H9 (cell line): ENCODE data around the gene SKIDA1. TPM values are rescaled to one million over a fixed set of nuclear protein-coding genes. Genes with fewer than 3 reads are reported as not detected.
A peak's percentile ranks its signal among the peaks of the same experiment; 100 is the strongest.

Experiments
- DNase-seq: peaks from one replicate; pipeline ENCODE4 v3.0.0-alpha.2; 2017
- H2AFZ ChIP-seq: one replicate; pipeline ENCODE4 v1.6.1; 2013; ENCODE audit warnings: mild to moderate bottlenecking, low read length, control low read depth, moderate library complexity
- H2AK5ac ChIP-seq: 2 replicates; pipeline ENCODE4 v1.6.1; 2013; ENCODE audit warnings: low read length, control low read depth, mixed read lengths; ENCODE audit not compliant: insufficient read length
- H2BK120ac ChIP-seq: one replicate; pipeline ENCODE4 v1.6.1; 2013; ENCODE audit warnings: low read depth, mild to moderate bottlenecking, low read length, control low read depth, inconsistent platforms; ENCODE audit not compliant: poor library complexity, severe bottlenecking
- H2BK12ac ChIP-seq: 2 replicates; pipeline ENCODE4 v1.6.1; 2013; ENCODE audit warnings: low read length, control low read depth, mixed read lengths, low read depth; ENCODE audit not compliant: insufficient read length
- H2BK15ac ChIP-seq: 2 replicates; pipeline ENCODE4 v1.6.1; 2013; ENCODE audit warnings: low read depth, low read length, control low read depth
- H2BK20ac ChIP-seq: one replicate; pipeline ENCODE4 v1.6.1; 2013; ENCODE audit warnings: low read depth, mild to moderate bottlenecking, low read length, control low read depth, inconsistent platforms; ENCODE audit not compliant: poor library complexity, severe bottlenecking
- H2BK5ac ChIP-seq: 2 replicates; pipeline ENCODE4 v1.6.1; 2013; ENCODE audit warnings: low read length, control low read depth, mixed read lengths; ENCODE audit not compliant: insufficient read length
- H3K14ac ChIP-seq: 2 replicates; pipeline ENCODE4 v1.6.1; 2013; ENCODE audit warnings: low read length, control low read depth; ENCODE audit not compliant: insufficient read depth
- H3K18ac ChIP-seq: 2 replicates; pipeline ENCODE4 v1.6.1; 2013; ENCODE audit warnings: low read depth, mild to moderate bottlenecking, mixed read lengths, low read length, control low read depth; ENCODE audit not compliant: insufficient read length
- H3K23ac ChIP-seq: 2 replicates; pipeline ENCODE4 v1.6.1; 2013; ENCODE audit warnings: low read length, control low read depth, mixed read lengths, low read depth; ENCODE audit not compliant: insufficient read length
- H3K23me2 ChIP-seq: 2 replicates; pipeline ENCODE4 v1.6.1; 2013; ENCODE audit warnings: low read depth, mild to moderate bottlenecking, mixed read lengths, low read length, control low read depth; ENCODE audit not compliant: insufficient read length, poor library complexity, severe bottlenecking
- H3K27ac ChIP-seq: 2 replicates; pipeline ENCODE4 v1.5.1; 2013; ENCODE audit warnings: low read length, control low read depth, mixed read lengths, low read depth; ENCODE audit not compliant: insufficient read length
- H3K27me3 ChIP-seq: 2 replicates; pipeline ENCODE4 v1.6.1; 2013; ENCODE audit warnings: low read length, control low read depth, inconsistent platforms; ENCODE audit not compliant: insufficient read depth
- H3K4ac ChIP-seq: 2 replicates; pipeline ENCODE4 v1.6.1; 2013; ENCODE audit warnings: low read depth, mild to moderate bottlenecking, control low read depth, inconsistent platforms, low read length, moderate library complexity
- H3K4me1 ChIP-seq: 2 replicates; pipeline ENCODE4 v1.6.1; 2013; ENCODE audit warnings: low read length, control low read depth, inconsistent platforms; ENCODE audit not compliant: insufficient read depth
- H3K4me2 ChIP-seq: 2 replicates; pipeline ENCODE4 v1.6.1; 2013; ENCODE audit warnings: low read length, control low read depth, mixed read lengths; ENCODE audit not compliant: insufficient read length, insufficient read depth
- H3K56ac ChIP-seq: 2 replicates; pipeline ENCODE4 v1.6.1; 2013; ENCODE audit warnings: low read depth, mild to moderate bottlenecking, mixed read lengths, low read length, control low read depth; ENCODE audit not compliant: insufficient read length
- H3K79me1 ChIP-seq: 2 replicates; pipeline ENCODE4 v1.6.1; 2013; ENCODE audit warnings: low read depth, mild to moderate bottlenecking, moderate library complexity, low read length, control low read depth, inconsistent platforms; ENCODE audit not compliant: insufficient read depth, poor library complexity, severe bottlenecking
- H3K79me2 ChIP-seq: 2 replicates; pipeline ENCODE4 v1.6.1; 2013; ENCODE audit warnings: low read length, control low read depth, inconsistent platforms; ENCODE audit not compliant: insufficient read depth
- H3K9ac ChIP-seq: 2 replicates; pipeline ENCODE4 v1.6.1; 2013; ENCODE audit warnings: low read length, control low read depth, mixed read lengths; ENCODE audit not compliant: insufficient read length; ENCODE audit errors: extremely low read depth
- H3K9me3 ChIP-seq: one replicate; pipeline ENCODE4 v1.6.1; 2013; ENCODE audit warnings: low read depth, low read length, inconsistent platforms; ENCODE audit not compliant: control insufficient read depth
- H3T11ph ChIP-seq: one replicate; pipeline ENCODE4 v1.6.1; 2013; ENCODE audit warnings: mild to moderate bottlenecking, low read length, control low read depth, inconsistent platforms
- H4K20me1 ChIP-seq: one replicate; pipeline ENCODE4 v1.6.1; 2013; ENCODE audit not compliant: control insufficient read depth, insufficient read length, insufficient read depth
- H4K5ac ChIP-seq: 2 replicates; pipeline ENCODE4 v1.6.1; 2013; ENCODE audit warnings: low read depth, mild to moderate bottlenecking, mixed read lengths, low read length, control low read depth; ENCODE audit not compliant: insufficient read length
- H4K8ac ChIP-seq: replicated peaks from 2 replicates; pipeline ENCODE4 v1.6.1; 2013; ENCODE audit warnings: low read length, control low read depth, mixed read lengths, low read depth; ENCODE audit not compliant: insufficient read length
- H4K91ac ChIP-seq: 2 replicates; pipeline ENCODE4 v1.6.1; 2013; ENCODE audit warnings: low read depth, mild to moderate bottlenecking, moderate library complexity, mixed read lengths, low read length, control low read depth; ENCODE audit not compliant: insufficient read length
- H3K27ac Mint-ChIP-seq, 3 experiments: 2 replicates in 2 of 3; 3 replicates in 1 of 3; pipeline ENCODE4 v1.8.0; 2020 to 2021; ENCODE audit warnings: mixed read lengths in 3 of 3, mild to moderate bottlenecking in 1 of 3, moderate library complexity in 1 of 3
- H3K27me3 Mint-ChIP-seq: 2 replicates; pipeline ENCODE4 v1.8.0; 2021; ENCODE audit warnings: low read depth, mild to moderate bottlenecking, moderate library complexity, mixed read lengths
- H3K36me3 Mint-ChIP-seq, 3 experiments: 2 replicates in 2 of 3; 3 replicates in 1 of 3; pipeline ENCODE4 v1.8.0; 2020 to 2021; ENCODE audit warnings: low read depth in 3 of 3, mixed read lengths in 3 of 3; ENCODE audit not compliant: insufficient read depth in 1 of 3
- H3K4me1 Mint-ChIP-seq, 2 experiments: 2 replicates each; pipeline ENCODE4 v1.8.0; 2020; ENCODE audit warnings: mixed read lengths in 2 of 2
- H3K4me3 Mint-ChIP-seq, 2 experiments: 2 replicates in 1 of 2; 3 replicates in 1 of 2; pipeline ENCODE4 v1.8.0; 2020 to 2021; ENCODE audit warnings: mild to moderate bottlenecking in 2 of 2, mixed read lengths in 2 of 2, moderate library complexity in 1 of 2
- H3K9me3 Mint-ChIP-seq, 2 experiments: 2 replicates in 1 of 2; 3 replicates in 1 of 2; pipeline ENCODE4 v1.8.0; 2020; ENCODE audit warnings: mild to moderate bottlenecking in 2 of 2, mixed read lengths in 2 of 2, moderate library complexity in 1 of 2
- WGBS: extraction: QIAGEN DNeasy Blood & Tissue Kit; methylation state at CpG from one replicate; pipeline ENCODE4 v1.1.7; 2013; ENCODE audit warnings: missing lambda C conversion rate, low lambda C conversion rate, mixed read lengths; ENCODE audit not compliant: insufficient read length; ENCODE audit errors: extremely low coverage; 5-methylcytosine and 5-hydroxymethylcytosine counted together
- total RNA-seq: library from RNA; stranded (reverse); gene quantifications from 2 replicates; pipeline ENCODE4 v1.2.1, GENCODE V29; 2021
- TF ChIP-seq, protein P1 (sequence below): fragments of 200-600 bp; sonication (generic); conservative IDR thresholded peaks from 3 replicates; pipeline ENCODE4 v1.8.0; 2021; ENCODE audit warnings: antibody characterized with exemption, mild to moderate bottlenecking

Gene SKIDA1
- total RNA-seq, 1 experiment from 2014 or later: 5.9 TPM

DNA sequence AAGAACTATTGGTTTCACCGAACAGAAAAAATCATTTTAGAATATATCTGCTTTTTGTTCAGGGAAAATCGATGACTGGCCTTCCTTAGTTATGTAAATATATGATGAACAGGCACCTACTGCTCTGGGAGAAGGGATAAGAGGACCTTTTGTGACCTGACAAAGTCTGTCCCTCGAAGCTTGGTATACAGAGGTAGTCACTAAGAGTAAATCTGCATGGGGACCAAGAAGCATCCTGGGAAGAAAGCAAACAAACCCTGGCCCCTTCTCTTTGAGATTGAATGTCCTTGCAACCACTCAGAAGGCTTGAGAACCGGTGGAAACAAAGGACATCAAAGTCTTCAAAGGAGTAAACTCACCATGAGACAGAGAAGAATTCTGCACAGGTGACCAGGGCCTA lies 52.3 kb downstream of the SKIDA1 start:
- H2BK15ac ChIP-seq: no peak overlapping the region
- H3K27ac Mint-ChIP-seq: peak overlapping the region; percentile 53 to 91 (median 86); a peak in 5 of 7 replicates

More for the DNA sequence above, 52.3 kb downstream of the SKIDA1 start:
- Histone ChIP-seq H4K8ac (no peak overlapping the region), H3K23me2 (no peaks in the 10 kb centered on the region), H3K27ac (no peak overlapping the region), H2BK12ac (no peak overlapping the region), H4K5ac (no peak overlapping the region), H2AFZ (no peak overlapping the region), H4K20me1 (no peaks in the 10 kb centered on the region), H3K14ac (no peak overlapping the region), H3K27me3 (no peaks in the 10 kb centered on the region), H3K9ac (no peak overlapping the region), H3T11ph (no peak overlapping the region), H2BK5ac (no peak overlapping the region), H3K4me2 (no peak overlapping the region), H2AK5ac (no peak overlapping the region), H4K91ac (no peak overlapping the region), H3K9me3 (no peaks in the 10 kb centered on the region), H3K79me1 (no peaks in the 10 kb centered on the region), H3K56ac (no peak overlapping the region), H3K23ac (no peak overlapping the region), H3K4ac (no peak overlapping the region), H3K4me1 (peaks cover 4% of the 10 kb centered on the region; the same call in 1 of the 2 replicates), H3K18ac (no peak overlapping the region), H3K79me2 (no peaks in the 10 kb centered on the region), H2BK120ac (no peak overlapping the region), H2BK20ac (no peak overlapping the region)
- H3K27me3 Mint-ChIP-seq: peaks cover 2% of the 10 kb centered on the region; the same call in 1 of the 2 replicates
- TF ChIP-seq, protein P1, sequence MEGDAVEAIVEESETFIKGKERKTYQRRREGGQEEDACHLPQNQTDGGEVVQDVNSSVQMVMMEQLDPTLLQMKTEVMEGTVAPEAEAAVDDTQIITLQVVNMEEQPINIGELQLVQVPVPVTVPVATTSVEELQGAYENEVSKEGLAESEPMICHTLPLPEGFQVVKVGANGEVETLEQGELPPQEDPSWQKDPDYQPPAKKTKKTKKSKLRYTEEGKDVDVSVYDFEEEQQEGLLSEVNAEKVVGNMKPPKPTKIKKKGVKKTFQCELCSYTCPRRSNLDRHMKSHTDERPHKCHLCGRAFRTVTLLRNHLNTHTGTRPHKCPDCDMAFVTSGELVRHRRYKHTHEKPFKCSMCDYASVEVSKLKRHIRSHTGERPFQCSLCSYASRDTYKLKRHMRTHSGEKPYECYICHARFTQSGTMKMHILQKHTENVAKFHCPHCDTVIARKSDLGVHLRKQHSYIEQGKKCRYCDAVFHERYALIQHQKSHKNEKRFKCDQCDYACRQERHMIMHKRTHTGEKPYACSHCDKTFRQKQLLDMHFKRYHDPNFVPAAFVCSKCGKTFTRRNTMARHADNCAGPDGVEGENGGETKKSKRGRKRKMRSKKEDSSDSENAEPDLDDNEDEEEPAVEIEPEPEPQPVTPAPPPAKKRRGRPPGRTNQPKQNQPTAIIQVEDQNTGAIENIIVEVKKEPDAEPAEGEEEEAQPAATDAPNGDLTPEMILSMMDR: no peak
- peak; percentile 79 for DNase-seq
- H3K4me1 Mint-ChIP-seq: peaks cover 15 to 24% of the 10 kb centered on the region in 2 experiments
- peaks cover 0 to 5% (median 0%) of the 10 kb centered on the region in 3 experiments; a peak in 1 of 7 replicates for H3K36me3 Mint-ChIP-seq
- H3K9me3 Mint-ChIP-seq: peaks cover 0 to 2% of the 10 kb centered on the region in 2 experiments; a peak in 2 of 5 replicates
- WGBS: no CpG with 5 or more reads among the region's 4 CpGs
- H3K4me3 Mint-ChIP-seq: peak overlapping the region in 1 of 2 experiments; percentile 18; a peak in 1 of 5 replicates
